GM06990 (cell line): ENCODE results near the gene PDE8B.

Experiments
- DNase-seq: peaks from one replicate; pipeline ENCODE4 v3.0.0-alpha.2; 2011; ENCODE audit not compliant: insufficient read length; ENCODE audit errors: extremely low read depth
- H3K27me3 ChIP-seq: replicated peaks from 2 replicates; pipeline ENCODE4 v1.6.0; 2011; ENCODE audit warnings: low read length; ENCODE audit not compliant: control insufficient read depth, insufficient read depth
- H3K36me3 ChIP-seq: 2 replicates; pipeline ENCODE4 v1.5.1; 2011; ENCODE audit warnings: low read length; ENCODE audit not compliant: control insufficient read depth, insufficient read depth
- H3K4me3 ChIP-seq: replicated peaks from 2 replicates; pipeline ENCODE4 v1.5.1; 2011; ENCODE audit warnings: low read depth, mild to moderate bottlenecking, control low read depth, low read length
- TF ChIP-seq, protein P1 (sequence below): IDR thresholded peaks from 2 replicates; pipeline ENCODE4 v1.5.1; 2011; ENCODE audit warnings: low read length, control low read depth, mild to moderate bottlenecking, inconsistent platforms; ENCODE audit not compliant: insufficient read depth, poor library complexity, severe bottlenecking

Gene PDE8B

DNA sequence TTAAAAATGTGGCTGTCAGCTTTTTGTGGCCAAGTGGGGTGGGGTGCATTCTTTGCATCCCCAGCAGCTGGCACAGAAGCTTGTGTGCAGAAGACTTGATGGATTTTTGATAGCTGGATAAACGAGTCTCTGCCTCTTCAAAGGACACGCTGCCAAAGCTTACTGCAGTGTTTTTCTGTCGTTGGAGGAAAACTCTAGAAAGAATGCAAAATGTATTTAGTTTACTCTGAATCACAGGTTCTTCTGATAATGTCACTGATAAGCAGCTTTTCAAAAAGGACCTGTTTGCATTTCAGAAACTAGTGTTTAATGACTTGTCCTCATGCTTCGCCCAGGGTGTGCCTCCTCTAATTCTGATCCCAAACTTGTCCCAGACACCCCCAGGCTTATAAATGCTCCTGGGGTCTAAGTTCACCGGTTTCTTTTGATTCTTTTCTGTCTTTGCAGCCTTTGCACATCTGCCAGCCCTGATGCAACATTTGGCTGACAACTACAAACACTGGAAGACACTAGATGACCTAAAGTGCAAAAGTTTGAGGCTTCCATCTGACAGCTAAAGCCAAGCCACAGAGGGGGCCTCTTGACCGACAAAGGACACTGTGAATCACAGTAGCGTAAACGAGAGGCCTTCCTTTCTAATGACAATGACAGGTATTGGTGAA is 215.6 kb downstream of the PDE8B start:
- Histone ChIP-seq H3K4me3 (no peak overlapping the region), H3K27me3 (no peaks in the 10 kb centered on the region), H3K36me3 (peaks cover 2% of the 10 kb centered on the region)
- TF ChIP-seq, protein P1, sequence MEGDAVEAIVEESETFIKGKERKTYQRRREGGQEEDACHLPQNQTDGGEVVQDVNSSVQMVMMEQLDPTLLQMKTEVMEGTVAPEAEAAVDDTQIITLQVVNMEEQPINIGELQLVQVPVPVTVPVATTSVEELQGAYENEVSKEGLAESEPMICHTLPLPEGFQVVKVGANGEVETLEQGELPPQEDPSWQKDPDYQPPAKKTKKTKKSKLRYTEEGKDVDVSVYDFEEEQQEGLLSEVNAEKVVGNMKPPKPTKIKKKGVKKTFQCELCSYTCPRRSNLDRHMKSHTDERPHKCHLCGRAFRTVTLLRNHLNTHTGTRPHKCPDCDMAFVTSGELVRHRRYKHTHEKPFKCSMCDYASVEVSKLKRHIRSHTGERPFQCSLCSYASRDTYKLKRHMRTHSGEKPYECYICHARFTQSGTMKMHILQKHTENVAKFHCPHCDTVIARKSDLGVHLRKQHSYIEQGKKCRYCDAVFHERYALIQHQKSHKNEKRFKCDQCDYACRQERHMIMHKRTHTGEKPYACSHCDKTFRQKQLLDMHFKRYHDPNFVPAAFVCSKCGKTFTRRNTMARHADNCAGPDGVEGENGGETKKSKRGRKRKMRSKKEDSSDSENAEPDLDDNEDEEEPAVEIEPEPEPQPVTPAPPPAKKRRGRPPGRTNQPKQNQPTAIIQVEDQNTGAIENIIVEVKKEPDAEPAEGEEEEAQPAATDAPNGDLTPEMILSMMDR: no peak
- no peak for DNase-seq

DNA sequence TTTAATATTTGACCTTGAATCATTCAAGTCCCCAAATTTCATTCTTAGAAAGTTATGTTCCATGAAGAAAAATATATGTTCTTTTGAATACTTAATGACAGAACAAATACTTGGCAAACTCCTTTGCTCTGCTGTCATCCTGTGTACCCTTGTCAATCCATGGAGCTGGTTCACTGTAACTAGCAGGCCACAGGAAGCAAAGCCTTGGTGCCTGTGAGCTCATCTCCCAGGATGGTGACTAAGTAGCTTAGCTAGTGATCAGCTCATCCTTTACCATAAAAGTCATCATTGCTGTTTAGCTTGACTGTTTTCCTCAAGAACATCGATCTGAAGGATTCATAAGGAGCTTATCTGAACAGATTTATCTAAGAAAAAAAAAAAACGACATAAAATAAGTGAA is 216.2 kb downstream of the PDE8B start:
- TF ChIP-seq, protein P1: no peak
- DNase-seq: no peak

DNA sequence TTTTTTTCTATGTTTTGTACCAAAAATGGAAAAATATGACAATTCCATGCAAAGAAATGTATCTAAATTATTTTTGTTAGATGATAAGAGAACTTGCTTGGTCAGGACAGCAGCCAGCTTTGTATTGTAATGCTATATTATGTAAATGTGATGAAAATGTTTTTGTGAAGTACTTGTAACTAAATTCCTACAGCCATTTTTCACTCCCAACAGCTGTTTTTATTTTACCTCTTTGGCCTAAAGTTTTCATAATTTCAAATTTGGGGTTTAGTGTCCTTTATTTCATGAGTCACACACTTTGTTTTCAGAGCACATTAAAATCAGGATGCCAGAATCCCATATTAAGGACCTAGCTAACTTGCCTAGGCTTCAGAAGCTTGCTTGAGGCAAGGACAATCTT is 217.5 kb downstream of the PDE8B start:
- no peaks in the 10 kb centered on the region for H3K27me3 ChIP-seq
- DNase-seq: no peak
- peaks cover 3% of the 10 kb centered on the region for H3K36me3 ChIP-seq
- TF ChIP-seq, protein P1: no peak
- H3K4me3 ChIP-seq: no peak overlapping the region

More for the DNA sequence above, 216.2 kb downstream of the PDE8B start:
- no peaks in the 10 kb centered on the region for H3K27me3 ChIP-seq
- H3K36me3 ChIP-seq: peaks cover 2% of the 10 kb centered on the region
- H3K4me3 ChIP-seq: no peak overlapping the region

DNA sequence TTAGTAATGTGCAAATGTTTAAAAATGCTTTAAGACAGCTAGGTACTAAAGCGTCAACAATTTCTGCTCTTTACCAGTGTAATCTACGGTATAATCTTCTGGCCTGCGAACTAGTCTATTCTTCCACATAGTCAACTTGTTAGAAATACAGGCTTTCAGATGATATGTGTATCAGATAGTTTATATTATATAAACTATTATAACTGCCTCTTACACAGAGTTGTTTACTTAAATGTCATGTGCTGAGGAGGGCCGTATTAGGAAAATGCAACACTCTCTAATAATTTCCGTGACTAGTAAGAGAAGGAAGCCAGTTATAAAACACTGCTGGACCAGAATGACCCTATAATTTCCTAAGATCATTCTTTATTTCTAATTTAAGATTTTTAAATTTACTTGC is 218.0 kb downstream of the PDE8B start:
- no peaks in the 10 kb centered on the region for H3K27me3 ChIP-seq
- DNase-seq: no peak
- H3K4me3 ChIP-seq: no peak overlapping the region
- H3K36me3 ChIP-seq: peaks cover 3% of the 10 kb centered on the region
- TF ChIP-seq, protein P1: no peak

DNA sequence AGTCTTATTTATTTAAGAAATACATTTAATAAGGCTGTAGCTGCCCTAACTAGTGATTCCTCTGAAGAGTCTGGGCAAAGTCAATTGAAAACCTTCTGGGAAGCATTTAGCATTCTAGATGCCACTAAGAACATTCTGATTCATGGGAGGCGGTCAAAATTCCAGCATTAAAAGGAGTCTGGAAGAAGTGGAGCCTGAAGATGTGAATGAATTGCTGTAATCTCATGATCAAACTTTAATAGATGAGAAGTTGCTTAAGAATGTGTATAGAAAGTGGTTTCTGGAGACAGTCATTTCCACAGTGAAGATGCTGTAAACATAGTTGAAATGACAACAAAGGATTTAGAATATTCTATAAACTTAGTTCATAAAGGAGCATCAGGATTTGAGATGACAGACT is 220.2 kb downstream of the PDE8B start:
- Histone ChIP-seq H3K27me3 (no peaks in the 10 kb centered on the region), H3K36me3 (peaks cover 5% of the 10 kb centered on the region), H3K4me3 (no peak overlapping the region)
- DNase-seq: no peak
- TF ChIP-seq, protein P1: no peak

DNA sequence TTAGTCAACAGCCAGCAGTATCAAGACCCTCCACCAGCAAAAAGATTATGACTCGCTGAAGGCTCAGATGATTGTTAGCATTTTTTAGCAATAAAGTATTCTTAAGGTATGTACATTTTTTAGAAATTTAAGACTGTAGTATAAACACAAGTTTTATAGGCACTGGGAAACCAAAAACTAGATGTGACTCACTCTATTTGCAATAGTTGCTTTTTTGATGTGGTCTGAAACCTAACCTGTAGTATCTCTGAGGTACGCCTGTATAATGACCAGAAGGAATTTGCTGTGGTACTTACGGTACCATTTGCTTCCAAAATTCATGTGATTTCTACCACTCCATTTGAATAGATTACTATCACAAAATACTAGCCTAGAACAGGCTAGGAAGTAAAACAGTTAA is 220.8 kb downstream of the PDE8B start:
- TF ChIP-seq, protein P1: no peak
- DNase-seq: no peak
- H3K27me3 ChIP-seq: no peaks in the 10 kb centered on the region
- H3K4me3 ChIP-seq: no peak overlapping the region
- H3K36me3 ChIP-seq: peaks cover 5% of the 10 kb centered on the region
